RWPE2 (cell line): Measurements from ENCODE around the gene NNT.
"Not testable (repeated sequence)": the region's sequence is repeated elsewhere in the genome, so short reads cannot be mapped to it uniquely, and the experiment has no call there.

Experiments
- ATAC-seq: fragments of 200-7000 bp; cut with Tn5 transposase; 3 replicates; pipeline ENCODE4 v1.9.1; 2021; ENCODE audit warnings: low read depth
- DNase-seq: peaks from one replicate; pipeline ENCODE4 v3.0.0-alpha.2; 2020; ENCODE audit warnings: low spot score
- H3K27ac ChIP-seq: fragments of 450-650 bp; 2 replicates; pipeline ENCODE4 v1.5.1; 2017; ENCODE audit warnings: mild to moderate bottlenecking; ENCODE audit not compliant: poor library complexity, severe bottlenecking
- H3K27me3 ChIP-seq: fragments of 250-450 bp; sonication (Bioruptor Pico); 2 replicates; pipeline ENCODE4 v1.5.1; 2021; ENCODE audit warnings: mild to moderate bottlenecking, moderate library complexity; ENCODE audit not compliant: insufficient read depth, poor library complexity, severe bottlenecking
- H3K36me3 ChIP-seq: fragments of 250-450 bp; sonication (Bioruptor Pico); 2 replicates; pipeline ENCODE4 v1.5.1; 2020; ENCODE audit warnings: low read depth, mild to moderate bottlenecking, moderate library complexity
- H3K4me1 ChIP-seq: fragments of 250-450 bp; sonication (Bioruptor Pico); 2 replicates; pipeline ENCODE4 v1.5.1; 2021; ENCODE audit warnings: mild to moderate bottlenecking, moderate library complexity; ENCODE audit not compliant: insufficient read depth, poor library complexity, severe bottlenecking
- H3K4me3 ChIP-seq: fragments of 250-450 bp; sonication (Bioruptor Pico); 2 replicates; pipeline ENCODE4 v1.5.1; 2021; ENCODE audit warnings: mild to moderate bottlenecking, moderate library complexity; ENCODE audit not compliant: severe bottlenecking
- H3K9me3 ChIP-seq: fragments of 250-450 bp; sonication (Bioruptor Pico); 2 replicates; pipeline ENCODE4 v1.5.1; 2021; ENCODE audit warnings: mild to moderate bottlenecking, moderate library complexity; ENCODE audit not compliant: severe bottlenecking
- TF ChIP-seq, protein P1 (sequence below): fragments of 450-650 bp; IDR thresholded peaks from one replicate; pipeline ENCODE4 v1.5.1; 2017; ENCODE audit warnings: mild to moderate bottlenecking, moderate library complexity; ENCODE audit not compliant: poor library complexity, severe bottlenecking

Gene NNT

DNA sequence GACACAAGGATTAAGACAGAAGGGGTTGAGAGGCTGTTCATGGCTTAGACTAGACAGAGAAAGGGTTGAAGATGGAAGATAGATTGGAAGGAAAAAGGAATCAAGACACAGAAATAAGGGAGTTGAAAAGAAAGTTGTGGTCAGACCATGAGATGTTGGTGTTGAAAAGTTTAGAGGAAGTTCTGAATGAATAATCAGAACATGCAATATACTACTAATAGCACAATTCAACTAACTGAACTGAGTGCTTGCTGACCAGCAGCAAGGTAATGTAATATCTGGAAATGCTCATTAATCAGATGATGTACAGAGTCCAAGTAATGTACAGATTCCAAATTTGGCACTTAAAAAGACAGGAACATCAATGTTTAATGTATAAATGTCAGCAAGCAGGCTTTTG, 10.6 kb upstream of the NNT start:
- no peak for ATAC-seq
- TF ChIP-seq, protein P1, sequence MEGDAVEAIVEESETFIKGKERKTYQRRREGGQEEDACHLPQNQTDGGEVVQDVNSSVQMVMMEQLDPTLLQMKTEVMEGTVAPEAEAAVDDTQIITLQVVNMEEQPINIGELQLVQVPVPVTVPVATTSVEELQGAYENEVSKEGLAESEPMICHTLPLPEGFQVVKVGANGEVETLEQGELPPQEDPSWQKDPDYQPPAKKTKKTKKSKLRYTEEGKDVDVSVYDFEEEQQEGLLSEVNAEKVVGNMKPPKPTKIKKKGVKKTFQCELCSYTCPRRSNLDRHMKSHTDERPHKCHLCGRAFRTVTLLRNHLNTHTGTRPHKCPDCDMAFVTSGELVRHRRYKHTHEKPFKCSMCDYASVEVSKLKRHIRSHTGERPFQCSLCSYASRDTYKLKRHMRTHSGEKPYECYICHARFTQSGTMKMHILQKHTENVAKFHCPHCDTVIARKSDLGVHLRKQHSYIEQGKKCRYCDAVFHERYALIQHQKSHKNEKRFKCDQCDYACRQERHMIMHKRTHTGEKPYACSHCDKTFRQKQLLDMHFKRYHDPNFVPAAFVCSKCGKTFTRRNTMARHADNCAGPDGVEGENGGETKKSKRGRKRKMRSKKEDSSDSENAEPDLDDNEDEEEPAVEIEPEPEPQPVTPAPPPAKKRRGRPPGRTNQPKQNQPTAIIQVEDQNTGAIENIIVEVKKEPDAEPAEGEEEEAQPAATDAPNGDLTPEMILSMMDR, result no peak
- no peaks in the 10 kb centered on the region for H3K4me1 ChIP-seq
- H3K4me3 ChIP-seq, result no peak overlapping the region
- no peaks in the 10 kb centered on the region for H3K36me3 ChIP-seq
- H3K27ac ChIP-seq, result no peak overlapping the region
- no peaks in the 10 kb centered on the region for H3K27me3 ChIP-seq
- DNase-seq, result no peak
- no peaks in the 10 kb centered on the region for H3K9me3 ChIP-seq

DNA sequence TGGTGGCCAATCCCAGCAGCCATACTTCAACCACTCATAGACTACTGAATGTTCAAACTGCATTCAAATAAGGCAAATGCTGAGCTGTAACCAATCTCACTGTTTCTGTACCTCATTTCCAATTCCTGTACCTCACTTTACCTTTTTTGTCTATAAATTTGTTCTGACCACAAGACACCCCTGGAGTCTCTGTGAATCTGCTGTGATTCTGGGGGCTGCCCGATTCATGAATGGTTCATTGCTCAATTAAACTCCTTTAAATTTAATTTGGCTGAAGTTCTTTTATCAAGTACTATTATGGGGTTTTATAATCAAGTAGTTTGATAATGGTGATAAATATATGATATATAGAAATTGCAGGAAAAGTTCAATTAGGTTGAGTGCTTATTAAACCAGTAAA, 4.1 kb upstream of the NNT start:
- H3K27ac ChIP-seq, DNase-seq, H3K27me3 ChIP-seq, H3K36me3 ChIP-seq, H3K9me3 ChIP-seq, H3K4me3 ChIP-seq, ATAC-seq: not testable (repeated sequence)
- peaks cover 17% of the 10 kb centered on the region for H3K4me1 ChIP-seq

DNA sequence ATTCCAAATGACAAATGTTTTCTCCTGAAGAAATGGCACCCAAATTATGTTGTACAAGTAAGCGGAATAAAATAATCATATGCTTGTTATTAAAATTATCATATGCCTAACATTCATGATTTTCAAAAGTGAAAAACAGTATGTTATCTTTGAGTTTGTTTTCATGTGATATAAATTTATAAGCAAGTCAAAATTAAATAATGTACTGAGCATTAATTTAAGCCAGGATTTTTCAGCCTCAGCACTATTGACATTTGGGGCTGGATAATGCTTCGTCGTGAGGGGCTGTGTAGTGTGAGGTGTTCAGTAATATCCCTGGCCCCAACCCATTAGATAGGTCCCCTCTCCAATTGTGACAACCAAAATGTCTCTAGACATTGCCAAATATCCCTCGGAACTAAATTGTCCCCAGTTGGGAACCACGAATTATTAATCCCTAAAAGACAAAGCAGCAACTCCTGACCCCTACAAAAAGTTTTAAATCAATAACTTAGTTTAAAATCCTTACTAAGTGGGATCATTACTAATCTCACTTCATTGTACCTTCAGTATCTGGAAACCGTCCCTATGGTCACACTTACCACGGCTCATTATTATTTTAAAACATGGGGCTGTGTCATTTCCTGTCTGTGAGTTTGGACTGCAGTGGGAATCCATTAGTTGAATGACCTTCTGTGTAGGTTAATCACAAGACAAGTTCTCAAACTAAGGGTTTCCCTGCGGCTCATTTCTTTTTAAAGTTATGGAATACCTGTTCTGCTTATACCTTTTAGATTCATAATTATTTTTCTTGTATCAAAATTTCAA, 1.3 kb upstream of the NNT start:
- peak overlapping the region; percentile 22 for H3K27ac ChIP-seq
- H3K36me3 ChIP-seq, result no peaks in the 10 kb centered on the region
- TF ChIP-seq, protein P1, result no peak
- H3K4me1 ChIP-seq, result peaks cover 17% of the 10 kb centered on the region
- no peaks in the 10 kb centered on the region for H3K27me3 ChIP-seq
- no peak for DNase-seq
- peak overlapping the region; percentile 42 for H3K4me3 ChIP-seq
- H3K9me3 ChIP-seq, result no peaks in the 10 kb centered on the region
- peak; percentile 39; the same call in 2 of the 3 replicates for ATAC-seq

DNA sequence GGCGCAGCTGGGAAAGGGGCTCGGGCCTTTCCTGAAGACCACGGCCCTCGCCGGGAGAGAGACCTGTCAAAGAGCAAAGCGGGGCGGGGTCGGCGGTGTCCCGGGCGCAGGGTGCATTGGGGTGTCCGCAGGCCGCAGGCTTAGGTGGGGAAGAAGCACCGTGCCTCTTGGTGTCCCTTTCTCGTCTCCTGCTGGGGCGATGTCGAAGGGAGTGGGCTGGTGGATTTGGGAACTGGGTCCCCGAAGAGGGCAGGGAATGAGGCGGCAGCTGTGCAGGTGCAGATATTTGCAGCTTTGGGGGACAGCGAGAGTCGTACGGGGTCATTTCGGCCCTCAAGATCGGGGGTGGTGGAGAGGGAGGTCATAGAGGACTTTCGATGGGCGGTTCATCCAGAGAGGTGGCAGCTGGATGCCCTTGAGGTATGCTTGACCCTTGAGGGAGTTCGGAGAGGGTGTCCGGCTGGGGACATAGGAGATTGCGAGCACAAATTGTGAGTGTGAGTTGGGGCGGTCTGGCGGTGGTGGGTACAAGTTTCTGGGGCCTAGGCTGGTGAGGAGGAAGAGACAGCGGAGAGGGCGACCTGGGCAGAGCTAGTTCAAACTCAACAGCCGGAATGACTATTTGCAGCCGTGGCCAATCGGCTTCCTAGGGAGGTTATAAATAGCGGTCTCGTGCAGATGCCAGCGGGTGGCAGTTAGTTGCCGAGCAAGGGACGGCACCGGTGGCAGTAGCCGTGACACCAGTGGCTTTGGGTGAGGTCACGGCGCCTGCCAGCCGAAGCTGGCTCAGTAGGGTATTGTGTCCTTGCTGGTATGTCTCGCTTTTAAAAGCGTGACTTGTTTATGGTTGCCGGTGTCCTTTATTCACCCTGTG, 601 bp downstream of the NNT start:
- no peaks in the 10 kb centered on the region for H3K36me3 ChIP-seq
- no peaks in the 10 kb centered on the region for H3K9me3 ChIP-seq
- ATAC-seq (peak; percentile 3; the same call in 1 of the 3 replicates), DNase-seq (peak; percentile 66)
- peaks cover 17% of the 10 kb centered on the region for H3K4me1 ChIP-seq
- peak overlapping the region; percentile 42 for H3K4me3 ChIP-seq
- peak overlapping the region; percentile 22 for H3K27ac ChIP-seq
- TF ChIP-seq, protein P1, result no peak
- H3K27me3 ChIP-seq, result no peaks in the 10 kb centered on the region

DNA sequence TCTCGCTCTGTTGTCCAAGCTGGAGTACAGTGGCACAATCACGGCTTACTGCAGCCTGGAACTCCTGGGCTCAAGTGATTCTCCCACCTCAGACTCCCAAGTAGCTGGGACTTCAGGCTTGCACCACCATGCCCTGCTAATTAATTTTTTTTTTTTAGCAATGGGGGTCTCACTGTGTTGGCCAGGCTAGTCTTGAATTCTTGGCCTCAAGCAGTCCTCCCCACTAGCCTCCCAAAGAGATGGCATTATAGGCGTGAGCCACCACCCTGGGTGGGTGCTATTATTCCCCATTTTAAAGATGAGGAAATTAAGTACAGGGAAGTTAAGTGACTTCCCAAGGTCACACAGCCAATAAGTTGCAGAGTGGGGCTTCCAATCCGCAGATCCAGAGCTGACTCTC, 1.7 kb downstream of the NNT start:
- Histone ChIP-seq H3K27ac (no peak overlapping the region), H3K36me3 (peaks cover 3% of the 10 kb centered on the region; the same call in 1 of the 2 replicates), H3K4me1 (peaks cover 17% of the 10 kb centered on the region), H3K4me3 (no peak overlapping the region), H3K27me3 (no peaks in the 10 kb centered on the region), H3K9me3 (no peaks in the 10 kb centered on the region)
- no peak for ATAC-seq
- no peak for DNase-seq
- TF ChIP-seq, protein P1, result no peak
